Fibroblast of upper back skin (primary cell): ENCODE data around the gene DEPDC5.
A peak's percentile ranks its signal among the peaks of the same experiment; 100 is the strongest.

Experiments used
- DNase-seq: peaks from one replicate; pipeline ENCODE4 v3.0.0-alpha.2; 2013

DEPDC5 gene

DNA sequence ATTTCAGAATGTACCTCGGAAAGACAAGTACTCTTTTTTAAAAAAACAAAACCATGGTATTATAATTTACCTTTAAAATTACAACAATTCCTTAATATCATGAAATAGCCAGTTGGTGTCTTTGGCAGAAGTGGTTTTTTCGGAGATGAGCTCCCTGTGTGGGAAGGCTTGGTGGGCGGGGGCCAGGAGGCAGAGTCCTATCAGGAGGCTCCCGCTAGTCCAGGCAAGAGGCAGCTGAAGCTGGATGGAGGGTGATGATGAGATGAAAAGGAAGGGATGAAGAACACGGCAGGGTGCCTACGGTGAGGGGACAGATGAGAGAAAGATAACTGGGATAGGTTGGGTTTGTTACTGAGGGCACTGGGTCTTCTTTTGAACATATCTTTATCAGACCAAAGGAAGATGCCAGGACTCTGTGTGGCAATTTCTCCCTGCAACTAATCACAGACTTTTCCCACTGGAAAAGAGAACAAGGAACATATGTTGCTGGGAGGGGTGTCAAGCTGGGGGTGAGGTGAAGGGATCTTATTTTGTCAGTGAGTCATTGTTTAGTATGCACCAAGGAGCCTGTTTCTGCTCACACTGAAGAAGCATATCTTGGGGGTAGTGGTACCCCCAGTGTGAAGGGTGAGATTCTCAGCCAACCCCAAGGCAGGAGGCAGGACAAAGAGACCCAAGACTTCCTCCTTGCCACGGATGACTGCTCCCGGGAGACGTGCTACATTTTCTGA, 99.0 kb downstream of the DEPDC5 start:
- no peak for DNase-seq

DNA sequence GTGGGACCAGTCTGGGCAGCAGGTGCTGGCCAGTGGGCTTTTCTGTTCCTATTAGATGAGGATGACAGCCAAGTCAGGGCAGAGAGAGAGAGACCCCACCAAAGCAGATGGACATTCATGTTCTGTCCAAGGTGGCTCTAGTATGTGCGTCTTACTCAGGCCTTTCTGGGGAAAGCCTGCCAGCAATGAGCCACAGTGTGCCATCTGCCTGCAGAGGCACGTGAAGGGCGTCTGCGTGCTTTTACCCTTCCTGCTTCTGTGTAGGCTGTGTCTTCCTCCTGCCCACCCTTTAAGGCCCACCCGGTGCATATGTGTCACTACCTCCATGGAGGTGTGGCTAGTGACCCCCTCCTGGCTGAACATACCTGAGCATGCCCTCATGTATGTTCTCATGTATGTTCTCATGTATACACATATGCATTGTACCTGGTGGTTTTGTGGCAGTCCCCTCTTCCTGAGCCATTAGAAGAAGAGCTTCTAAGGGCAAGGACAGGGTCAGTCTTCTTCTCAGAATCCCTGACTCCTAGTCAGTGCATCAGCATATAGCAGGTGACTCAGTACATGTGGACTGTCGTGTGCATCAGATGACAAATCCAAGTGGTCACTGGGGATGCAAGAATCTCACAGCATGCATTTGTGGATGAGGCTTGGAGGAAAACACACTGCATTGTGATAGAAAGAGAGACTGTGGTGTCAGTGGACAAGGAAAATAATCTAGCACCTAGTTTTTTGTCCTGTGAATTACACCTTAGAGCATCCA, 100.1 kb downstream of the DEPDC5 start:
- DNase-seq, result no peak

DNA sequence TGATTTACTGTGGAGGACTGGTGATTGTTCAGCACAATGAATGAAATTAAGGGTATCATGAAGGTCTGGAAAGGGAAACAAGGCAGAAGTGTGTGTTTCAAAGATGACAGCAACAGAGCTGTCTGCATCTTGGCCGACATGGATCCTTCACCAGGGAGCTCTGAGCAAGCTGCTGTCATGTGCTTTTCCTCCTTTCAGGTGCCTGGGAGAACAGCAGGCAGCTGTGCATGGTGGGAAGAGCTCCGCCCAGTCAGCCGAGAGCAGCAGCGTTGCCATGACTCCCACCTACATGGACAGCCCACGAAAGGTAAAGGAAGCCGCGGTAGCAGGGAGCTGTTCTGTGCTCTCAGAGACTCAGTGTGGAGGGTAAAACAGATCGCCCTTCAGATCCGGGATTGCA, 103.4 kb downstream of the DEPDC5 start:
- DNase-seq, result no peak

GRCh38 chr22:31861226-31861840, 107.5 kb downstream of the DEPDC5 start:
- no peak for DNase-seq

- no peak for DNase-seq
These were observed 113.1 kb downstream of the DEPDC5 start for GRCh38 chr22:31866918-31867317.

DNA sequence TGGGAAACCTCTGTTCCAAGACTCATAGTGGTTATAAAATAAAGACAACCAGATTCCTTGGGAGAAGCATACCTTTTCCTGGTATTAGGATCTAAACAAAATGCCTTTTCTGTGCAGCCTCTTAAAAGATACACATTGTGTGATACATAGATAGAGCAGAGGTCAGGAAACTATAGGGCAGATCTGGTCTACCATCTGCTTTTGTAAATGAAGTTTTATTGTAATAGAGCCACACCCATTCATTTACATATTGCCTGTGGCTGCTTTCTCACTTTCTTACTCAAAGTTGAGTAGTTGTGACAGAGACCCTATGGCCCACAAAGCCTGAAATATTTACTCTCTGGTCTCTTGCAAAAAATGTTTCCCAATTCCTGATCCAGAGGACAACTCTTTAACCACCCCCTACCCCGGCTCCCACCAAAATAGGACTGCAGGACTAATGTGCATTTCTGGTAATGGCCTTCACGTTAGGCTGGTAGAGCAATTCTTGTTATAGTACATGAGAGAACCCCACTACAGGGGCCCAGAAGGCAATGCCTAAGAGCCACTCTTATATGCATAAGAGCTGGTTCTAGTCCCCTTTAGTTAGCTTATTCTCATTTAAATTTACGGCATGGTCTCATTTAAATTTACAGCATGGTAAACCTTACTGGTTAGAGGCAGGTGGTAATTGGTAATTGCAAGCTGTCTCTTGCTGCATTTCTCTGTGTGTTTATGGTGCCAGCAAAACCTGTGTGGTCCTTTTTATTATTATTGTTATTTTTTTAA, 113.8 kb downstream of the DEPDC5 start:
- no peak for DNase-seq

DNA sequence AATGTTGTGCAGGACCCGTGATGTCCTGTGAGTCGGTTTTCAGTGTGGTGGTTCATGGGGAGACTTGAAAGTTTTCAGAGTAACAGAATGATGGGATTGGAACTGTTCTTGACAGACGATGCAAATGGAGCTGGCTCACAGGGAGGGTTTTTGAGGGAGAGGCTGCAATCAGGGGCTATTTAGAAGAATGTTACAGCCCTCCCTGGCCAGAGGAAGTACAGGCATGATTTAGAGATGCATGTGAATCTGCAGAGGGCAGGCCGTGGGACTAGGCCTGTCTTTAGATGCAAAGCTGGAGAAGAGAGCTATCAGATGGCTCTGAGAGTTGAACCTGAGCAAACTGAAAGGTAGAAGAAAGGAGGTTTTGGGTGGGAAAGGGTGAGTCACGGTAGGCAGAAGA, 115.9 kb downstream of the DEPDC5 start:
- DNase-seq, result no peak

DNA sequence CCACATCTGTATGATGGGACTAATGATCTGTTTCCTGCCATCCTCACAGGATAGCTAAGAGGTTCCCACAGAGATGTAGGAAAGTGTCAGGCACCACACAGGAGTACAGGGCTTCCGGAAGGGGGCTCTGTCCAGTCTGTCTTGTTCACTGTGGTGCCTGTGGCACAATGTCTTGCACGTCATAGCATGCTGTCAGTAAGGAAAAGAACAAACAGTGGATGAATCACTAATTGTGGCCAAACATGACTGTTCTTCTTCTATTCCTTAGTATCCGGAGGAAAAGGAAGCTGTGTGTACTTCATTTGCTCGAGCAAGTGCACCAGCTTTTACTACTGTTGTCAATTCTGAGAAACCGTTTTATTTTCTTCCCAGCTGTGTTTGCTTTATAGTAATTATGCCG, 117.1 kb downstream of the DEPDC5 start:
- DNase-seq, result no peak

- DNase-seq, result no peak
These were observed 117.7 kb downstream of the DEPDC5 start for GRCh38 chr22:31871480-31871879.

DNA sequence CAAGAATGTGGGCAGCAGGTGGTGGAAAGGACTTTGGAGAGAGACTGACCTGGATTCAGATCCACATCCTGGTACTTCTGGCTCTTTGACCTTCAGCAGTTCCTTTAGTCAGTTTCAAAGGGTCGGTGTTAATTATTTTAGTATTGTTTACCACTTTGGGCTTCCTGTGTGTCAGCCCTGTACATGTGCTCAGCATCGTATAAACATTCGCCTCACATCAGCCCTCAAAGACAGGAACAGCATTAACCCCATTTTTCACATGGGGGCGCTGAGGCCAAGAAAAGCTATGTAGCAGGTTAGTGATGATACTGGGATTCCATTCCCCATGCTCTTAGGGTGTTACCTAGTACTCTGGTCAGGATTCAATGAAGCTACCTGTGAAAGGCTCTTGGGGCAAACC, 118.4 kb downstream of the DEPDC5 start:
- no peak for DNase-seq

GRCh38 chr22:31874821-31875220, 121.0 kb downstream of the DEPDC5 start:
- no peak for DNase-seq

DNA sequence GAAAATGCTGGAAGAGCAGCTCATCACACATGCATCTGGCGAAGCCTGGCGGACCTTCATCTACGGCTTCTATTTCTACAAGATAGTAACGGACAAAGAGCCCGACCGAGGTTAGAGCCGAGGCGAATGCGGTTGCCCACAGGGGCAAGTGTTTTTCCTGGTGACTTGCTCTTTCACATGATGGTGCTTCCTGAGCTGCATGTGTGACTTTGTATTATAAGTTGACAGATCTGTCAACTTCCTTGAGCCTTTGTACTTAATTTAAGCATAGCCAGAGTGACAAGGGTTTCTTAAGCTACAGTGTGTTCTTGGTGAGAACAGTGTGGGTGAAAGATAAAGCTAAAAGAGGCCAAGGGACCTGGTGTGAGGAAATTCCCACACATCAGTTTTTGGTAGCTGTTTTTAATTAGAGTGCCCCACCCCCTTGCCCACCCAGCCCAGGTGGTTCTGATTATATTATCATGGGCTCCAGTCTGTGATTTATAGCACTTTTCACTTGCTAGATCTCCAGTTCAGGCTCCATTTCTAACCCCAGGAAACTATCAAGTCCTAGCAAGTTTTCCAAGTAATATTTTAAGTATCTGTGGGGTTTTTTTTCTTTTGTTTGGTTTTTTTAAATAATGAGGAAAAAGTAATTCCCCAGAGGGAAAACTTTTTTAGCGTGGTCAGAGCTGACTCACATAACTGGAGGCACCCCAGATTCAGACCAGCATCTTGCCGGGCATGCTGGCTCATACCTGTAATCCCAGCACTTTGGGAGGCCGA, 122.5 kb downstream of the DEPDC5 start:
- peak; percentile 76 for DNase-seq

DNA sequence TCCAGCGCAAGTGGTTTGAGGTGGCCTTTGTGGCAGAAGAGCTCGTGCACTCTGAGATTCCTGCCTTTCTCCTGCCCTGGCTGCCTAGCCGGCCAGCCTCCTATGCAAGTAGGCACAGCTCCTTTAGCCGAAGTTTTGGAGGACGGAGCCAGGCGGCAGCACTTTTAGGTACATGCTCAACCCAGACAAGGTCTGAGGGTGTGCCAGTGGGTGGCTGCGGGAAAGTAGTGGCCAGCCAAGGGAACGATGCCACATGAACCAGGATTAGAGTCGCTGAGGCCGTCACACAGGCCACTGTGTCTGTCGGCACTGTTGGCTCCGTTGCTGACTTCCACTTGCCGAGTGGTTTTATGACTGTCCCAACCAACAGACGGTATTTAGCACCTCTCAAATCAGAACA, 125.8 kb downstream of the DEPDC5 start:
- no peak for DNase-seq

DNA sequence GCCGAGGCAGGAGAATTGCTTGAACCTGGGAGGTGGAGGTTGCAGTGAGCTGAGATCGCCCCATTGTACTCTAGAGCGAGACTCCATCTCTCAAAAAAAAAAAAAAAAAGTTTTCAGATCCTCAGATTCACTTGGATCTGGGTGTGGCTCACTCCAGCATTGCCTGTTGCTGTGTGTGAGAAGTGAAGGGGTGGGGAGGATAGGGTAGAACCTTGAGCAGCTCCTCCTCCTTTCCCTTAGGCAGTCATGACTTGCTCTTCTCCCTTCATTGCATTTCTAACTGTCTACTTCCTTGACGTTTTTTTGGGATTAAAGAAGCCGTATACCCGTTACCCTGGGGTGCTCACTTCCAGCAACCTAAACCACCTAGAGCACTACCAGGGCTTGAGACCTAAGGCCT, 127.4 kb downstream of the DEPDC5 start:
- DNase-seq, result no peak

DNA sequence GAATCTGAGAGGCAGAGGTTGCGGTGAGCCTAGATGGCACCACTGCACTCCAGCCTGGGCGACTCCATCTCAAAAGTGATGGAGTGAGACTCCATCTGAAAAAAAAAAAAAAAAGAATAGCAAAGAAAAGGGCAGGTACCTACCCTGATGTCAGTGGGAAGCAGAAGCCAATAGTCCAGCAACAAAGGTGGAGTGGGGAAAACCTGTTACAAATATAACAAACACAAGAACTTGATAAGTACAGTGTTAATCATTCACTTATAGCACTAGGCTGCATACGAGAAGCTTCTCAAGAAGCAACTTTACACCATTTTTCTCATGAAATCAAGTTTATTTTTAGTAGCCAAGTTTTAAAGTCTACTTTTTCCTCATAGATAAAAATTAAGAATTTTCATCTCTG, 128.0 kb downstream of the DEPDC5 start:
- no peak for DNase-seq

DNA sequence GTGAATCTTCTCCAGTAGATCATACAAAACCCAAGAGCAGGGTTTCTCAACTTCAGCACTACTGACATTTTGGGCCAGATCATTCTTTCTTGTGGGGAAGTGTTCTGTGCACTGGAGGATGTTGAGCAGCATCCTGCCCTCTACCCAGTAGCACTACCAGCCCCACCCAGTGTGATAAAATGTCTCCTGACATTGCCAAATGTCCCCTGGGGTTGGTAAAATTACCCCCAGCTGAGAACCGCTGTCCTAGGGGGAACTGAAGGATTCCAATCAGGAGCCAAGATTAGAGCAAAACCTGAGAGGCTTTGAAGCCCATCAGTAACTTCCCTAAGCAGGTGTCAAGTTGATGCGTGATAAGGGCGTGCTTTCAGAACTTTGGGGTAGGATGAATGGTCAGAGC, 129.2 kb downstream of the DEPDC5 start:
- DNase-seq, result no peak

- no peak for DNase-seq
These were observed 130.2 kb downstream of the DEPDC5 start for GRCh38 chr22:31883989-31884388.

DNA sequence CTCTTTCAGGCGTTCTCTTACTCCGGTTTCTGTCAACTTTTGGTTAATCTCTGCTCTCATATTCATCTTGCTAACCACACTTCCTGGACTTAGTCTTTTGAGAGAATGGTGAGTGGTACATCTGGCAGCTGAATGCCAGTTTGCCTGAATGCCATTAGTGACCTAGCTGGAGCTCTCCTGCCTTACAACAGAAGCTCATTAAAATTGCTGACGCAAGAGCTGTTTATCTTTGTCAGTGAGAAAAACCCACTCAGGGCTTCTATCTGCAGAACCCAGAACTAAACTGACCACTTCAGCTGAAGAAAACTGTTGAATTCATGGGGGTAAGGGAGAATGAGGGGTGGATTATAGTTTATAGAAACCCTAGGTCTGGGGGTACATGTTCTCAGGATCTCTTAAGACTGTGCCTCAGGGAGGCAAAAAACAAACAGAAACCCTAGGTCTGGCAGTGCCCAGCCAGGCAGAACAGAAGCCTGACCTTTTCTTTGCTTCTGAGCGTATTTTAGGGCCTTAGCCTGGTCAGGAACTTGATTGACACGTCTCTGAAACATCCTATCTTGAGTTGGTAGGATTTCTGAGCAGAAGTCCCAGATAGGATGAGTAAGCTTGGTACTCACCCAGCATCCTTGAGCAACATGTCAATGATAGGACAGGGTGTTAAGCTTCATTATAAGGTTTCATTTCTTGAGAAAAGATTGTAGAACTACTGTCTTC, 137.7 kb downstream of the DEPDC5 start:
- DNase-seq, result no peak

GRCh38 chr22:31892080-31892433, 138.2 kb downstream of the DEPDC5 start:
- DNase-seq, result no peak

GRCh38 chr22:31893460-31893859, 139.6 kb downstream of the DEPDC5 start:
- no peak for DNase-seq

GRCh38 chr22:31895411-31896123, 141.7 kb downstream of the DEPDC5 start:
- no peak for DNase-seq
